PC-9 (cell line): Measurements from ENCODE around the gene PDP2.

ENCODE experiments used
- CTCF ChIP-seq: fragments of 200-600 bp; sonication (generic); conservative IDR thresholded peaks from 2 replicates; pipeline ENCODE4 v1.6.1; 2017; ENCODE audit warnings: mixed run types, antibody characterized with exemption, mild to moderate bottlenecking, moderate library complexity
- EZH2 ChIP-seq: fragments of 200-600 bp; sonication (generic); IDR thresholded peaks from 2 replicates; pipeline ENCODE4 v1.8.0; 2017; ENCODE audit warnings: antibody characterized with exemption, low read depth

GRCh38 chr16:66888647-66889615 is 8.6 kb downstream of the PDP2 start:
- no peak for TF ChIP-seq CTCF
- no peak for TF ChIP-seq EZH2
